Endothelial cell of umbilical vein (primary cell): Measurements from ENCODE around the gene CNN2. TPM values are rescaled to one million over a fixed set of nuclear protein-coding genes. Genes with fewer than 3 reads are reported as not detected.

Source experiments
- BruUV-seq: library from RNA; stranded (reverse); fragments of 400-500 nt; replicated peaks from 2 replicates; lab custom pipeline; 2021; lab: Mats Ljungman, UMichigan
- CTCF ChIA-PET: fragments of 300-600, 350-600 bp; sonication (Branson Sonifier 250); formaldehyde crosslinking; loops from one replicate; lab custom pipeline; 2021; ENCODE audit warnings: antibody characterized with exemption, inconsistent platforms; lab: Charles Lee
- POLR2A ChIA-PET: fragments of 300-600, 350-600 bp; sonication (Branson Sonifier 250); formaldehyde crosslinking; loops from one replicate; lab custom pipeline; 2021; ENCODE audit warnings: antibody characterized with exemption, inconsistent platforms; lab: Charles Lee
- DNase-seq: peaks from one replicate; pipeline ENCODE4 v3.0.0-alpha.2; 2011; ENCODE audit warnings: low read depth, low spot score
- FAIRE-seq: peaks from 2 replicates; lab custom pipeline; 2011; peaks lifted over from hg19 to GRCh38; lab: Jason Lieb, UNC
- H2AFZ ChIP-seq: 2 replicates; pipeline ENCODE4 v1.6.0; 2012; ENCODE audit warnings: low read depth, low read length, control low read depth, inconsistent platforms
- H3K27ac ChIP-seq: 2 replicates; pipeline ENCODE4 v1.5.1; 2011; ENCODE audit warnings: low read depth, mild to moderate bottlenecking, control low read depth, low read length, moderate library complexity; ENCODE audit not compliant: insufficient read depth
- H3K27me3 ChIP-seq, 2 experiments: 2 replicates each; pipeline versions ENCODE4 v1.6.0 to v1.6.1; 2011; ENCODE audit warnings: low read length in 2 of 2, mixed read lengths in 1 of 2; ENCODE audit not compliant: control insufficient read depth in 2 of 2, insufficient read depth in 2 of 2
- H3K36me3 ChIP-seq, 2 experiments: 2 replicates in 1 of 2; 3 replicates in 1 of 2; pipeline ENCODE4 v1.5.1; 2011; ENCODE audit warnings: low read length in 2 of 2, mild to moderate bottlenecking in 1 of 2, moderate library complexity in 1 of 2; ENCODE audit not compliant: control insufficient read depth in 2 of 2, insufficient read depth in 2 of 2; ENCODE audit errors: extremely low read depth in 1 of 2
- H3K4me1 ChIP-seq: 3 replicates; pipeline ENCODE4 v1.5.1; 2011; ENCODE audit warnings: mild to moderate bottlenecking, low read length; ENCODE audit not compliant: control insufficient read depth, insufficient read depth; ENCODE audit errors: extremely low read depth
- H3K4me2 ChIP-seq: 2 replicates; pipeline ENCODE4 v1.6.1; 2011; ENCODE audit warnings: low read length, control low read depth, mixed read lengths; ENCODE audit not compliant: insufficient read depth
- H3K4me3 ChIP-seq, 3 experiments: fragments of 200-600 bp in 1 of 3; sonication (generic), shearing (Covaris generic) in 1 of 3; replicated peaks in 1 of 3; 2 replicates each; pipeline ENCODE4 v1.5.1; 2011 to 2016; ENCODE audit warnings: control low read depth in 3 of 3, low read length in 3 of 3, mild to moderate bottlenecking in 2 of 3, inconsistent platforms in 1 of 3, low read depth in 1 of 3, moderate library complexity in 1 of 3; ENCODE audit not compliant: insufficient read depth in 1 of 3
- H3K79me2 ChIP-seq: 2 replicates; pipeline ENCODE4 v1.6.0; 2012; ENCODE audit warnings: low read length, inconsistent platforms; ENCODE audit not compliant: control insufficient read depth, insufficient read depth
- H3K9ac ChIP-seq: replicated peaks from 2 replicates; pipeline ENCODE3; 2011; ENCODE audit warnings: low read length, control low read depth; ENCODE audit not compliant: insufficient read depth; ENCODE audit errors: extremely low read depth
- H3K9me1 ChIP-seq: replicated peaks from 3 replicates; pipeline ENCODE4 v1.6.0; 2011; ENCODE audit warnings: mild to moderate bottlenecking, low read length; ENCODE audit not compliant: control insufficient read depth, insufficient read depth; ENCODE audit errors: extremely low read depth
- H3K9me3 ChIP-seq: replicated peaks from 2 replicates; pipeline ENCODE4 v1.5.1; 2012; ENCODE audit warnings: low read length, inconsistent platforms; ENCODE audit not compliant: control insufficient read depth, insufficient read depth
- H4K20me1 ChIP-seq: replicated peaks from 2 replicates; pipeline ENCODE3; 2011; ENCODE audit warnings: mild to moderate bottlenecking, low read length; ENCODE audit not compliant: control insufficient read depth, insufficient read depth; ENCODE audit errors: extremely low read depth
- CTCF ChIP-seq, 2 donors: IDR thresholded peaks; 1 replicate in 1 of 2; 2 replicates in 1 of 2; pipeline ENCODE4 v1.5.1; 2011; ENCODE audit warnings: low read length in 2 of 2, mild to moderate bottlenecking in 2 of 2, moderate library complexity in 2 of 2, control low read depth in 1 of 2, inconsistent platforms in 1 of 2, low read depth in 1 of 2; ENCODE audit not compliant: insufficient read depth in 1 of 2; ENCODE audit errors: extremely low read depth in 1 of 2
- EZH2 ChIP-seq: IDR thresholded peaks from 2 replicates; pipeline ENCODE4 v1.6.1; 2012; ENCODE audit warnings: borderline replicate concordance, low read depth, mild to moderate bottlenecking, moderate library complexity, low read length, inconsistent platforms; ENCODE audit not compliant: severe bottlenecking
- FOS ChIP-seq: IDR thresholded peaks from 2 replicates; pipeline ENCODE4 v1.6.1; 2011; ENCODE audit warnings: mild to moderate bottlenecking, low read length, moderate library complexity, borderline replicate concordance; ENCODE audit not compliant: insufficient read depth
- GATA2 ChIP-seq: IDR thresholded peaks from 2 replicates; pipeline ENCODE4 v1.7.0; 2011; ENCODE audit warnings: low read depth, mild to moderate bottlenecking, moderate library complexity, mixed read lengths, low read length; ENCODE audit not compliant: insufficient read length, insufficient read depth
- JUN ChIP-seq: IDR thresholded peaks from 2 replicates; pipeline ENCODE4 v1.6.1; 2011; ENCODE audit warnings: borderline replicate concordance, low read depth; ENCODE audit not compliant: insufficient read length, insufficient read depth
- MAX ChIP-seq: IDR thresholded peaks from 2 replicates; pipeline ENCODE4 v1.6.1; 2011; ENCODE audit not compliant: insufficient read depth, insufficient read length
- MYC ChIP-seq: IDR thresholded peaks from one replicate; pipeline ENCODE4 v1.6.1; 2011; ENCODE audit warnings: mild to moderate bottlenecking, low read depth, low read length
- POLR2A ChIP-seq: IDR thresholded peaks from 2 replicates; pipeline ENCODE4 v1.6.1; 2012; ENCODE audit warnings: low read depth, mild to moderate bottlenecking, control low read depth, low read length
- POLR2AphosphoS5 ChIP-seq: IDR thresholded peaks from 2 replicates; pipeline ENCODE4 v1.6.1; 2012; ENCODE audit warnings: low read depth, mild to moderate bottlenecking, control low read depth, low read length, moderate library complexity; ENCODE audit not compliant: insufficient read depth
- dilution Hi-C: fragments of 300-500 bp; cut with MboI; formaldehyde crosslinking; loops from one replicate; pipeline ENCODE4 v1.15.0; 2019; ENCODE audit warnings: low sequenced_read_pairs; ENCODE audit not compliant: extremely low pct_ligation_motif_present
- intact Hi-C: fragments of 100-400 bp; cut with micrococcal nuclease; formaldehyde crosslinking; loops from one replicate; pipeline ENCODE4 v1.10.0; 2022
- polyA plus RNA-seq, 4 experiments: library from polyadenylated mRNA; depleted of rRNA in 3 of 4; stranded (reverse) in 3 of 4; unstranded in 1 of 4; fragments of >200 nt; gene quantifications; 2 replicates each; pipeline versions ENCODE4 v1.2.1 to v1.2.3, GENCODE V29; 2011 to 2012; ENCODE audit warnings: missing spikeins in 1 of 4
- total RNA-seq: library from RNA; stranded (reverse); gene quantifications from 2 replicates; pipeline ENCODE4 v1.2.3, GENCODE V29; 2021

Gene CNN2
- total and polyA plus RNA-seq, 2 donors (not counting 3 experiments of a cell fraction or from before 2014, with no cell fraction given) = 207 to 286 TPM

- FAIRE-seq (no peak), DNase-seq (no peak)
- peaks cover 11% of the 10 kb centered on the region for H3K4me1 ChIP-seq
- H3K9me3 ChIP-seq = no peaks in the 10 kb centered on the region
- no peak overlapping the region for H3K27ac ChIP-seq
- H3K4me3 ChIP-seq = no peak overlapping the region
- no peaks in the 10 kb centered on the region for H3K9me1 ChIP-seq
- dilution Hi-C loops (no loop called here), intact Hi-C loops (no loop called here)
- no peak overlapping the region for H3K9ac ChIP-seq
- H3K27me3 ChIP-seq = no peaks in the 10 kb centered on the region
- H3K79me2 ChIP-seq = peaks cover 7% of the 10 kb centered on the region
- H3K36me3 ChIP-seq = no peaks in the 10 kb centered on the region
- H3K4me2 ChIP-seq = no peak overlapping the region
- no peak overlapping the region for H2AFZ ChIP-seq
- no TSS peak for BruUV-seq
- H4K20me1 ChIP-seq = no peaks in the 10 kb centered on the region
- POLR2A ChIA-PET = no interaction called here
- TF ChIP-seq FOS (no peak), EZH2 (no peak), MYC (no peak), GATA2 (no peak), MAX (no peak), JUN (no peak), CTCF (IDR thresholded peaks at IDR 0.05; ENCODE audit: extremely low read depth in 1 of 2, insufficient read depth in 1 of 2, low read depth in 1 of 2, low read length in 2 of 2) (no peak), POLR2AphosphoS5 (no peak), POLR2A (no peak)
- CTCF ChIA-PET = interaction anchor here (0.6 to 2.1 kb wide), 2 partner anchors 57 to 58 kb away, joined by 3 to 29 read pairs; no protein-coding TSS in a partner anchor
These were observed 46.0 kb upstream of the CNN2 start for GRCh38 chr19:980133-980998.
